ENCODE results near the gene ZNF263. TPM values are rescaled to one million over a fixed set of nuclear protein-coding genes. Genes with fewer than 3 reads are reported as not detected.
A peak's percentile ranks its signal among the peaks of the same experiment; 100 is the strongest.

Gene ZNF263
- total RNA-seq, 1 experiment from 2014 or later, result 53.5 TPM

- intact Hi-C loops (cut with micrococcal nuclease; ENCODE audit: unreplicated experiment), result no loop called here
- Histone ChIP-seq H3K9me3 (ENCODE audit: control insufficient read depth, insufficient read depth, low read depth, low read length) (peaks cover 84% of the 10 kb centered on the region), H3K4me1 (ENCODE audit: control insufficient read depth, insufficient read depth, low read length) (no peaks in the 10 kb centered on the region), H3K27ac (ENCODE audit: low read length) (no peak overlapping the region), H3K36me3 (ENCODE audit: control insufficient read depth, insufficient read depth, low read length) (peaks cover 7% of the 10 kb centered on the region), H3K4me3 (ENCODE audit: low read depth in 2 of 2, low read length in 2 of 2) (no peak overlapping the region), H3K27me3 (ENCODE audit: control insufficient read depth, insufficient read depth, low read length) (no peaks in the 10 kb centered on the region)
- ChIA-PET CTCF (no interaction called here), POLR2A (interaction anchor here (0.7 kb wide), 1 partner anchor 15 kb away, joined by 3 read pairs; no protein-coding TSS in a partner anchor)
- TF ChIP-seq SIN3A (IDR thresholded peaks at IDR 0.05; ENCODE audit: borderline replicate concordance, insufficient read depth, low read depth, low read length) (no peak), CTCF (IDR thresholded peaks at IDR 0.05) (no peak), TCF7L2 (IDR thresholded peaks at IDR 0.05; ENCODE audit: low read depth, low read length) (no peak), POLR2AphosphoS5 (IDR thresholded peaks at IDR 0.05; ENCODE audit: low read depth, low read length) (no peak), REST (IDR thresholded peaks at IDR 0.05; ENCODE audit: insufficient read depth in 1 of 2, low read depth in 2 of 2, low read length in 1 of 2) (no peak)
- no TSS peak for BruUV-seq (replicated peaks)
- DNase-seq (ENCODE audit: low read depth, low spot score), result no peak
- in situ Hi-C loops (cut with HindIII; ENCODE audit: low pct_unique_long_range_greater_than_20kb, low sequenced_read_pairs), result no loop called here
- ATAC-seq, result 0 out of 2 replicates have a peak, but pooled peaks have one; percentile 26
Measured at GRCh38 chr16:3295209-3295608, 11.9 kb downstream of the ZNF263 start.

GRCh38 chr16:3295783-3296182 is 12.5 kb downstream of the ZNF263 start:
- Histone ChIP-seq H3K36me3 (ENCODE audit: control insufficient read depth, insufficient read depth, low read length) (peaks cover 5% of the 10 kb centered on the region; the same call in 1 of the 2 replicates), H3K4me1 (ENCODE audit: control insufficient read depth, insufficient read depth, low read length) (no peaks in the 10 kb centered on the region), H3K4me3 (ENCODE audit: low read depth in 2 of 2, low read length in 2 of 2) (no peak overlapping the region), H3K27ac (ENCODE audit: low read length) (no peak overlapping the region), H3K27me3 (ENCODE audit: control insufficient read depth, insufficient read depth, low read length) (no peaks in the 10 kb centered on the region), H3K9me3 (ENCODE audit: control insufficient read depth, insufficient read depth, low read depth, low read length) (peaks cover 84% of the 10 kb centered on the region)
- in situ Hi-C loops (cut with HindIII; ENCODE audit: low pct_unique_long_range_greater_than_20kb, low sequenced_read_pairs) (no loop called here), intact Hi-C loops (cut with micrococcal nuclease; ENCODE audit: unreplicated experiment) (no loop called here)
- no peak for ATAC-seq
- no TSS peak for BruUV-seq (replicated peaks)
- no peak for TF ChIP-seq TCF7L2 (IDR thresholded peaks at IDR 0.05; ENCODE audit: low read depth, low read length)
- CTCF ChIA-PET, result no interaction called here
- DNase-seq (ENCODE audit: low read depth, low spot score), result no peak
- POLR2A ChIA-PET, result interaction anchor here (0.7 kb wide), 1 partner anchor 15 kb away, joined by 3 read pairs; no protein-coding TSS in a partner anchor

- in situ Hi-C loops (cut with HindIII; ENCODE audit: low pct_unique_long_range_greater_than_20kb, low sequenced_read_pairs) (no loop called here), intact Hi-C loops (cut with micrococcal nuclease; ENCODE audit: unreplicated experiment) (no loop called here)
- peaks cover 68% of the 10 kb centered on the region for H3K9me3 ChIP-seq (ENCODE audit: control insufficient read depth, insufficient read depth, low read depth, low read length)
- peak overlapping the region; percentile 89 for H3K27ac ChIP-seq (ENCODE audit: low read length)
- H3K27me3 ChIP-seq (ENCODE audit: control insufficient read depth, insufficient read depth, low read length), result no peaks in the 10 kb centered on the region
- TF ChIP-seq POLR2AphosphoS5 (IDR thresholded peaks at IDR 0.05; ENCODE audit: low read depth, low read length), result no peak
- TF ChIP-seq CTCF (IDR thresholded peaks at IDR 0.05), result no peak
- TF ChIP-seq REST (IDR thresholded peaks at IDR 0.05; ENCODE audit: insufficient read depth in 1 of 2, low read depth in 2 of 2, low read length in 1 of 2), result no peak
- no peak for TF ChIP-seq SIN3A (IDR thresholded peaks at IDR 0.05; ENCODE audit: borderline replicate concordance, insufficient read depth, low read depth, low read length)
- TF ChIP-seq TCF7L2 (IDR thresholded peaks at IDR 0.05; ENCODE audit: low read depth, low read length), result no peak
- ChIA-PET CTCF (no interaction called here), POLR2A (no interaction called here)
- ATAC-seq (no peak), DNase-seq (ENCODE audit: low read depth, low spot score) (no peak)
- no peaks in the 10 kb centered on the region; the same call in 1 of the 2 replicates for H3K4me1 ChIP-seq (ENCODE audit: control insufficient read depth, insufficient read depth, low read length)
- H3K4me3 ChIP-seq (ENCODE audit: low read depth in 2 of 2, low read length in 2 of 2), result peak overlapping the region; percentile 63 to 72
- H3K36me3 ChIP-seq (ENCODE audit: control insufficient read depth, insufficient read depth, low read length), result no peaks in the 10 kb centered on the region
- no TSS peak for BruUV-seq (replicated peaks)
Measured at GRCh38 chr16:3304370-3304769, 21.1 kb downstream of the ZNF263 start.
